HEK293 (cell line): ENCODE data around the gene CANX.

Experiments
- CTCF ChIP-seq: fragments of 450-650 bp; formaldehyde crosslinking; IDR thresholded peaks from 2 replicates; pipeline ENCODE4 v1.5.1; 2016; ENCODE audit warnings: missing biosample characterization, missing genetic modification characterization
- FEZF1 ChIP-seq: fragments of 450-650 bp; formaldehyde crosslinking; IDR thresholded peaks from 2 replicates; pipeline ENCODE4 v1.5.1; 2016; ENCODE audit warnings: missing biosample characterization, missing genetic modification characterization
- KLF16 ChIP-seq: fragments of 450-650 bp; formaldehyde crosslinking; IDR thresholded peaks from 2 replicates; pipeline ENCODE4 v1.5.1; 2017; ENCODE audit warnings: missing biosample characterization, missing genetic modification characterization
- MYNN ChIP-seq: fragments of 450-650 bp; formaldehyde crosslinking; IDR thresholded peaks from 2 replicates; pipeline ENCODE4 v1.5.1; 2016; ENCODE audit warnings: missing biosample characterization, missing genetic modification characterization, borderline replicate concordance
- TCF7L2 ChIP-seq: IDR thresholded peaks from 2 replicates; pipeline ENCODE4 v1.6.1; 2011; ENCODE audit warnings: low read depth, mild to moderate bottlenecking, inconsistent platforms, low read length, moderate library complexity, borderline replicate concordance
- YY1 ChIP-seq: fragments of 450-650 bp; formaldehyde crosslinking; IDR thresholded peaks from 2 replicates; pipeline ENCODE4 v1.5.1; 2018; ENCODE audit warnings: missing biosample characterization, missing genetic modification characterization

DNA sequence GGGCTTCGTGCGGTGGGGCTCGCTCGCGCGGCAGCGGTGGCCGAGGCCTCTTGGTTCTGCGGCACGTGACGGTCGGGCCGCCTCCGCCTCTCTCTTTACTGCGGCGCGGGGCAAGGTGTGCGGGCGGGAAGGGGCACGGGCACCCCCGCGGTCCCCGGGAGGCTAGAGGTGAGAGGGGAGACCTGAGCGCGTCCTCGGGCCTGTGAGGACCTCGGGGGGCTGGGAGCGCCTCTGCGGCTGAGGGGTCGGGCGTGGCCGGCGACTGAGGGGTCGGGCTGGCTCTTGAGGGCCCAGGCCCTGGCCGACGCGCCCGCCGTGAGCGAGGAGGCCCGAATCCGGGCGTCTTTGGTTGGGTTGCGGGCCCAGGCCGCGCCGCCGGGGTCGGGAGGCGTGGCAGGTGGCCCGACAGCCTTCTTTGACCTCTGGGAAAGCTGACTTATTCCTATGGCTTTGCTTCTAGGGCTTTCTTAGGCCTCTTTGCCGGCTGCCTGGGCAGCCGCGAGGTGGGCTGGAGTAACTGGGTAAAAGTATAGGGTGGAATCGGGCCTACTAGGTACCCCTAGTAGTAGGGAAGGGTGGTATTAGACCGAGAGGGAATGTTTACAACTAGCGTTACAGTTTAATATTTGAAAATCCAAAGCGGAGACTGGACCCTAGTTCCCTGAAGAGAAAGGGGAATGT lies at the start of gene CANX:
- TF ChIP-seq CTCF (tag by site-specific recombination): no peak
- peak; percentile 54; the same call in 1 of the 2 replicates for TF ChIP-seq YY1
- TF ChIP-seq TCF7L2: no peak
- 0 out of 2 replicates have a peak, but pooled peaks have one; percentile 25 for TF ChIP-seq FEZF1
- TF ChIP-seq KLF16 (tag by site-specific recombination): no peak; the same call in 1 of the 2 replicates
- TF ChIP-seq MYNN: no peak
